ENCODE data around the gene TBC1D22A. TPM values are rescaled to one million over a fixed set of nuclear protein-coding genes. Genes with fewer than 3 reads are reported as not detected.

Gene TBC1D22A
- total and polyA plus RNA-seq, 2 experiments from 2014 or later = 9.6 to 13.3 TPM

DNA sequence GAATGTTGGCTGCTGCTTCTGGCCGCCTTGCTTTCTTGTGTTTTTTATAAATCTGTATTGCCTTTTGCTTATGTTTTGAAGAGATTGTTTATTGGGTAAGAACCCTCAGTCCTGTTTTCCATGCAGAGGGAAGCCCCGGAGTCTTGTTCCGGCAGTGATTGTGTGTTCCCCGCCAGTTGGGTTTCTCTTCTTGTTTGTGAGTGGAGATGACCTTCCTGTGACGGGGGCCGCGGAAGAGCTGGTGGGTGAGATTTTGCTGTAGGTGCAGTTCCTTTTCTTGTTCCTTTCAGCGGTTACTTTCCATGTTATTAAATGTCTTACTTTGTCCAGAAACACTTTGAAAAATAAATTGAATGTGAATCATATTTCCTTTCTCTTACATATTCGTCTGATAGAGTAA, 8.3 kb downstream of the TBC1D22A start:
- Histone ChIP-seq H3K79me2 (replicated peaks; ENCODE audit: insufficient read depth) (peaks cover 87% of the 10 kb centered on the region), H3K4me1 (ENCODE audit: insufficient read depth) (peaks cover 14% of the 10 kb centered on the region; the same call in 1 of the 2 replicates), H3F3A (replicated peaks; ENCODE audit: low read depth) (no peaks in the 10 kb centered on the region), H3K36me3 (ENCODE audit: insufficient read depth) (no peaks in the 10 kb centered on the region), H3K9me2 (ENCODE audit: insufficient read depth) (no peaks in the 10 kb centered on the region), H3K4me3 (no peak overlapping the region), H4K20me1 (replicated peaks; ENCODE audit: insufficient read depth) (peaks cover 1% of the 10 kb centered on the region; the same call in 1 of the 2 replicates), H3K4me2 (no peak overlapping the region), H2AFZ (no peak overlapping the region), H3K27me3 (ENCODE audit: insufficient read depth) (no peaks in the 10 kb centered on the region), H3K27ac (ENCODE audit: low read depth) (no peak overlapping the region)
- Mint-ChIP-seq H3K4me3 (no peak overlapping the region), H3K27ac (peak overlapping the region; percentile 37; the same call in 1 of the 2 replicates), H3K4me1 (peaks cover 23% of the 10 kb centered on the region), H3K36me3 (ENCODE audit: low read depth) (peaks cover 5% of the 10 kb centered on the region; the same call in 2 of the 3 replicates), H3K27me3 (ENCODE audit: insufficient read depth, low read depth, poor library complexity) (peaks cover 7% of the 10 kb centered on the region), H3K9me3 (no peaks in the 10 kb centered on the region)
- DNase-seq (ENCODE audit: low spot score) = no peak
- no peak for ATAC-seq
- TF ChIP-seq EZH2 (IDR thresholded peaks at IDR 0.05; ENCODE audit: low read depth, unreplicated experiment) (no peak), CREB1 (CRISPR knock-in tag; IDR thresholded peaks at IDR 0.05; ENCODE audit: low read depth) (no peak)
- TF ChIP-seq, protein P1, sequence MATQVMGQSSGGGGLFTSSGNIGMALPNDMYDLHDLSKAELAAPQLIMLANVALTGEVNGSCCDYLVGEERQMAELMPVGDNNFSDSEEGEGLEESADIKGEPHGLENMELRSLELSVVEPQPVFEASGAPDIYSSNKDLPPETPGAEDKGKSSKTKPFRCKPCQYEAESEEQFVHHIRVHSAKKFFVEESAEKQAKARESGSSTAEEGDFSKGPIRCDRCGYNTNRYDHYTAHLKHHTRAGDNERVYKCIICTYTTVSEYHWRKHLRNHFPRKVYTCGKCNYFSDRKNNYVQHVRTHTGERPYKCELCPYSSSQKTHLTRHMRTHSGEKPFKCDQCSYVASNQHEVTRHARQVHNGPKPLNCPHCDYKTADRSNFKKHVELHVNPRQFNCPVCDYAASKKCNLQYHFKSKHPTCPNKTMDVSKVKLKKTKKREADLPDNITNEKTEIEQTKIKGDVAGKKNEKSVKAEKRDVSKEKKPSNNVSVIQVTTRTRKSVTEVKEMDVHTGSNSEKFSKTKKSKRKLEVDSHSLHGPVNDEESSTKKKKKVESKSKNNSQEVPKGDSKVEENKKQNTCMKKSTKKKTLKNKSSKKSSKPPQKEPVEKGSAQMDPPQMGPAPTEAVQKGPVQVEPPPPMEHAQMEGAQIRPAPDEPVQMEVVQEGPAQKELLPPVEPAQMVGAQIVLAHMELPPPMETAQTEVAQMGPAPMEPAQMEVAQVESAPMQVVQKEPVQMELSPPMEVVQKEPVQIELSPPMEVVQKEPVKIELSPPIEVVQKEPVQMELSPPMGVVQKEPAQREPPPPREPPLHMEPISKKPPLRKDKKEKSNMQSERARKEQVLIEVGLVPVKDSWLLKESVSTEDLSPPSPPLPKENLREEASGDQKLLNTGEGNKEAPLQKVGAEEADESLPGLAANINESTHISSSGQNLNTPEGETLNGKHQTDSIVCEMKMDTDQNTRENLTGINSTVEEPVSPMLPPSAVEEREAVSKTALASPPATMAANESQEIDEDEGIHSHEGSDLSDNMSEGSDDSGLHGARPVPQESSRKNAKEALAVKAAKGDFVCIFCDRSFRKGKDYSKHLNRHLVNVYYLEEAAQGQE (IDR thresholded peaks at IDR 0.05; ENCODE audit: unreplicated experiment) = no peak

DNA sequence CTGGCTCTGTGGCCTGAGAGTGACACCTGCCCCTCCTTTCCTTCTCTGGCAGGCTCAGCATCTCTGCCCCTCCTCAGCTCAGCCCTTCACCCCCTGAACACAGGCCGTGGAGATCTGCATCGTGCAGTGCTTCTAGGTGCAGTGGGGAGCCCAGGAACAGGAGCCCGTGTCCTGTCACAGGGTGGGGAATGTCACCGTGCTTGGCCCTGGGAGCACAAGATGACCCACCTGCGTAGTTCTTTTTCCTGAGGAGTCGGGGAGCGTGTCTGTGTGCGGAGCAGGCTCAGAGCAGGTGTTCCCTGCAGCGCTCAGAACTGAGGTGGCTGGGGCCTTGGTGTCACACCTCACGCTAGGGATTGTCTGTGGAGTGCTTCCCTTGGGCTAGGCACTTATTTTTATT, 10.6 kb downstream of the TBC1D22A start:
- H3K79me2 ChIP-seq (replicated peaks; ENCODE audit: insufficient read depth) = peaks cover 88% of the 10 kb centered on the region
- no peak overlapping the region for H2AFZ ChIP-seq
- no peak for TF ChIP-seq EZH2phosphoT487 (IDR thresholded peaks at IDR 0.05; ENCODE audit: unreplicated experiment)
- TF ChIP-seq, protein P2, sequence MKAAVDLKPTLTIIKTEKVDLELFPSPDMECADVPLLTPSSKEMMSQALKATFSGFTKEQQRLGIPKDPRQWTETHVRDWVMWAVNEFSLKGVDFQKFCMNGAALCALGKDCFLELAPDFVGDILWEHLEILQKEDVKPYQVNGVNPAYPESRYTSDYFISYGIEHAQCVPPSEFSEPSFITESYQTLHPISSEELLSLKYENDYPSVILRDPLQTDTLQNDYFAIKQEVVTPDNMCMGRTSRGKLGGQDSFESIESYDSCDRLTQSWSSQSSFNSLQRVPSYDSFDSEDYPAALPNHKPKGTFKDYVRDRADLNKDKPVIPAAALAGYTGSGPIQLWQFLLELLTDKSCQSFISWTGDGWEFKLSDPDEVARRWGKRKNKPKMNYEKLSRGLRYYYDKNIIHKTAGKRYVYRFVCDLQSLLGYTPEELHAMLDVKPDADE (IDR thresholded peaks at IDR 0.05) = no peak
- TF ChIP-seq JUNB (IDR thresholded peaks at IDR 0.05; ENCODE audit: unreplicated experiment) = no peak
- H3K27me3 ChIP-seq (ENCODE audit: insufficient read depth) = no peaks in the 10 kb centered on the region
- Mint-ChIP-seq H3K36me3 (ENCODE audit: low read depth) (peaks cover 5% of the 10 kb centered on the region; the same call in 2 of the 3 replicates), H3K27ac (peak overlapping the region; percentile 85), H3K4me3 (no peak overlapping the region), H3K9me3 (no peaks in the 10 kb centered on the region), H3K4me1 (peaks cover 27% of the 10 kb centered on the region), H3K27me3 (ENCODE audit: insufficient read depth, low read depth, poor library complexity) (peaks cover 12% of the 10 kb centered on the region)
- ATAC-seq (no peak), DNase-seq (ENCODE audit: low spot score) (no peak)
- H3K27ac ChIP-seq (ENCODE audit: low read depth) = peak overlapping the region; percentile 84; the same call in 1 of the 2 replicates
- H3K9me2 ChIP-seq (ENCODE audit: insufficient read depth) = no peaks in the 10 kb centered on the region
- no peak overlapping the region for H3K4me3 ChIP-seq
- peaks cover 14% of the 10 kb centered on the region; the same call in 1 of the 2 replicates for H3K4me1 ChIP-seq (ENCODE audit: insufficient read depth)
- H4K20me1 ChIP-seq (replicated peaks; ENCODE audit: insufficient read depth) = peaks cover 4% of the 10 kb centered on the region; the same call in 1 of the 2 replicates
- H3K4me2 ChIP-seq = no peak overlapping the region
- H3F3A ChIP-seq (replicated peaks; ENCODE audit: low read depth) = no peaks in the 10 kb centered on the region
- H3K36me3 ChIP-seq (ENCODE audit: insufficient read depth) = no peaks in the 10 kb centered on the region
